GM12875 (cell line): Measurements from ENCODE around the gene TYW1B.
"Not testable (repeated sequence)": the region's sequence is repeated elsewhere in the genome, so short reads cannot be mapped to it uniquely, and the experiment has no call there.

Source experiments
- H3K4me3 ChIP-seq: one replicate; pipeline ENCODE4 v1.5.1; 2011; ENCODE audit warnings: low read depth, low read length, control low read depth
- TF ChIP-seq, protein P1 (sequence below): IDR thresholded peaks from 2 replicates; pipeline ENCODE4 v1.5.1; 2011; ENCODE audit warnings: low read depth, mild to moderate bottlenecking, control low read depth, inconsistent platforms, low read length, moderate library complexity, borderline replicate concordance; ENCODE audit not compliant: insufficient read depth

Gene TYW1B

DNA sequence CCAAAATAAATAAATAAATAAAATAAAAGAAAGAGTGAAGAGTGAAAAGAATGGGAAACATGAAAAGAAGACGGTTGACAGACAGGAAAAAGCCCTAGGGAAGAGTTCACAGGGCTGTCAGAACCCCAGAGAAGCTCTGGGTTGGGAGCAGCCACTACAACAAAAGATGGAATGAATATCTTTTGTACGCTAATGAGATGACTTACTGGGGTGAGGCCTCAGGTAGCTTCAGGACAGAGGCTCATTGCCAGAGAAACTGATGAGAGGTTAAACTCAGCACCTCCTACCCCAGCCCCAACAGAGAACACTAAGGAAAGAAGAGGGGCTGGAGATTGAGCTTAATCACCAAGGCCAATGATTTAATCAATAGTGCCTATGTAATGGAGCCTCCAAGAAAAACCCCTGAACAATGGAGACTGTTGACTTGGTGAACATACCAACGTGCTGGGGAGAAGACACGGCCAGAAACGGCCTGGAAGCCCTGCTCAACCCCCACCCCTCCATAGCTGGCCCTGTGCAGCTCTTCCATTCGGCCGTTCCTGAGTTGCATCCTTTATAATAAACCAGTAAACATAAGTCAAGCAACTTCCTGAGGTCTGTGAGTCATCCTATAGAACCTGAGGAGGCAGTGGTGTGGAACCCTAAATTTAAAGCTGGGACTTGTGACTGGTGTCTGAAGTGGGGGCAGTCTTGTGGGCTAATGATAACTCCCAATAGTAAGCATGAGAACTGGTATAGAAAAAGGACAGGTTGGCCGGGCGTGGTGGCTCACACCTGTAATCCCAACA, 11.4 kb downstream of the TYW1B start:
- H3K4me3 ChIP-seq, result not testable (repeated sequence)

DNA sequence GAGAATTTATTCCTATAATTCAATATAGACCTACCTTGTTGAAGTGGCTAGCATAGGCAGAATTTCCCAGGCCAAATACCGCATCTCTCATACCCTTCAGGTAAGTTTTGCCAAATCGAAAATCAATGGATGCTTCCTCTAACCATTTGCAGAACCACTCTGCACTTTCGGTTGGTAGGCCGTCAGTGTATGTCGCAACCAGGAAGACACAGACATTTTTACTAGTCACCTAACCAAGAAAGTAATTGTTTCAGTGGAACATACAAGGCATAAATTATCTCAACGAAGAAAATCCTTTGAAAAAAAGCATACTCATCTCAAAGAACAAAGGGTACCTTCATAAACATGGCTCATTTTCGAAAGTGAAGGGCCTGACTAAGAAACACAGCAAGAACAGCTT, 17.6 kb downstream of the TYW1B start:
- H3K4me3 ChIP-seq, result not testable (repeated sequence)

DNA sequence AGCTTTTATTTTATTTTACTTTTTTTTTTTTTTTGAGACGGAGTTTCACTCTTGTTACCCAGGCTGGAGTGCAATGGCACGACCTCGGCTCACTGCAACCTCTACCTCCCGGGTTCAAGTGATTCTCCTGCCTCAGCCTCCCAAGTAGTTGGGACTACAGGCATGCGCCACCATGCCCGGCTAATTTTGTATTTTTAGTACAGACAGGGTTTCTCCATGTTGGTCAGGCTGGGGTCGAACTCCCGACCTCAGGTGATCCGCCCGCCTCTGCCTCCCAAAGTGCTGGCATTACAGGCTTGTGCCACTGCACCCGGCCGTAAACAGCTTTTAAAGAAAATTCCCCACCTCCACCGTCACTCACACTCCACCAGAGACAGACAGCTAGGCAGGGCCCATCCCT, 19.5 kb downstream of the TYW1B start:
- not testable (repeated sequence) for H3K4me3 ChIP-seq

DNA sequence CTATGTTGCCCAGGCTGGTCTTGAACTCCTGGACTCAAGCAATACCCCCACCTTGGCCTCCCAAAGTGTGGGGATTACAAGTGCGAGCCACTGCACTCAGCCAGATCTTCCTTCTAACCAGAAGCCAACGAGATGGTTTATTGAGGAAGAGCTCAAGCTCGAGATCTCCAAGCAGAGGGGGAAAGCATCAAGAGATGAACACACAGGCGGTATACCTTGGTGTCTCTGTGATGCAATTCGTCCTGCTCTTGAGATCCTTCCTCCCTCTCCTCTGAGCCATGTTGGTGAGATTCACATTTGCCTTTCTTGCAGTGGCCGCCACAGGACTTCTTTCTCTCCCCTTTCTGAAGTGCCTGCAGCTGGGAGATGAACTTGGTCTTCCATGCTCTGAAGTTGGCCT, 21.1 kb downstream of the TYW1B start:
- not testable (repeated sequence) for H3K4me3 ChIP-seq

DNA sequence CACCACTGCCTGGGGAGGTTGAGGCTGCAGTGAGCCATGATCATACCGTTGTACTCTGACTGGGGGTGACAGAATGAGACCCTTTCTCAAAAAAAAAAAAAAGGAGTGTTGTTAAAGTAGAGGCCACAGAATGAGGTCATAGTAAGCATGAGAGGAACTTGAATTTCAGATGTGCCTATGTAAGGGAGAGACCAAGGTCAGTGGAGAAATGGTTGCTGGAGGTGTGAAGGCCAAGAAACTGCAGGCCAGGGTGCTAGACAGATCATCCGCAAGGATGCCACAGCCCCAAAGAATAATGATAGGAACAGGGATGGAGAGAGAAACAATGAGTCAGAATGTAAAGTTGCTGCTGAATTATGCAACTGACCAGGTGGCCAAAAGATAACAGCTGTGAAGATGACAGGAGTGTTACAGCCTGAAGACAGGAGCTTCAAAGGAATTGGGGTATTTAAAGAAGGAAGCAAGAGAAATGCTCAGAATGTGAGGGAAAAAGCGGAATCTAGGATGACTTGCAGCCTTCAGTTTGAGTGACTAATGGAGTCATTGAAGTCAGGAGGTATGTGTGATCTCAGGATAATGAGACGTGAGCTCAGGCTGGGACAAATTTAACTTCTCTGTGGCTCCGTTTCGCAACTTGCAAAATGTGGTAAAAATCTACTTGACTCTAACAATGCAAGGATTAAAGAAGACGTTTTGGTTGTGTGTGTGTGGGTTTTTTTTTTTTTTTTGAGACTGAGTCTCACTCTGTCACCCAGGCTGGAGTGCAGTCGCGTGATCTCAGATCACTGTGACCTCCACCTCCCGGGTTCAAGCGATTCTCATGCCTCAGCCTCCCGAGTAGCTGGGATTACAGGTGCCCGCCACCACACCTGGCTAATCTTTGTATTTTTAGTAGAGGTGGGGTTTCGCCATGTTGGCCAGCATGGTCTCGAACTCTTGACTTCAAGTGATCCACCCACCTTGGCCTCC, 22.2 kb downstream of the TYW1B start:
- TF ChIP-seq, protein P1, sequence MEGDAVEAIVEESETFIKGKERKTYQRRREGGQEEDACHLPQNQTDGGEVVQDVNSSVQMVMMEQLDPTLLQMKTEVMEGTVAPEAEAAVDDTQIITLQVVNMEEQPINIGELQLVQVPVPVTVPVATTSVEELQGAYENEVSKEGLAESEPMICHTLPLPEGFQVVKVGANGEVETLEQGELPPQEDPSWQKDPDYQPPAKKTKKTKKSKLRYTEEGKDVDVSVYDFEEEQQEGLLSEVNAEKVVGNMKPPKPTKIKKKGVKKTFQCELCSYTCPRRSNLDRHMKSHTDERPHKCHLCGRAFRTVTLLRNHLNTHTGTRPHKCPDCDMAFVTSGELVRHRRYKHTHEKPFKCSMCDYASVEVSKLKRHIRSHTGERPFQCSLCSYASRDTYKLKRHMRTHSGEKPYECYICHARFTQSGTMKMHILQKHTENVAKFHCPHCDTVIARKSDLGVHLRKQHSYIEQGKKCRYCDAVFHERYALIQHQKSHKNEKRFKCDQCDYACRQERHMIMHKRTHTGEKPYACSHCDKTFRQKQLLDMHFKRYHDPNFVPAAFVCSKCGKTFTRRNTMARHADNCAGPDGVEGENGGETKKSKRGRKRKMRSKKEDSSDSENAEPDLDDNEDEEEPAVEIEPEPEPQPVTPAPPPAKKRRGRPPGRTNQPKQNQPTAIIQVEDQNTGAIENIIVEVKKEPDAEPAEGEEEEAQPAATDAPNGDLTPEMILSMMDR, result no peak
- no peak overlapping the region for H3K4me3 ChIP-seq

DNA sequence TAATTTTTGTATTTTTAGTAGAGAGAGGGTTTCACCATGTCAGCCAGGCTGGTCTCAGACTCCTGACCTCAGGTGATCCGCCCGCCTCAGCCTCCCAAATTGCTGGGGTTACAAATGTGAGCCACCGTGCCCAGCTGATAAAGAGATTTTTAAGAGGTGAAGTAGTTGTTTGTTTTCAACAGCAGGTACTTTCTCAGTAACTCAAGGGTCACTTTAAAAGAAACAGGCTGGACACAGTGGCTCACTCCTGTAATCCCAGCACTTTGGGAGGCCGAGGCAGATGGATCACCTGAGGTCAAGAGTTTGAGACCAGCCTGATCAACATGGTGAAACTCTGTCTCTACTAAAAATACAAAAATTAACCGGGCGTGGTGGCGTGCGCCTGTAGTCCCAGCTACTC, 24.2 kb downstream of the TYW1B start:
- H3K4me3 ChIP-seq, result not testable (repeated sequence)

DNA sequence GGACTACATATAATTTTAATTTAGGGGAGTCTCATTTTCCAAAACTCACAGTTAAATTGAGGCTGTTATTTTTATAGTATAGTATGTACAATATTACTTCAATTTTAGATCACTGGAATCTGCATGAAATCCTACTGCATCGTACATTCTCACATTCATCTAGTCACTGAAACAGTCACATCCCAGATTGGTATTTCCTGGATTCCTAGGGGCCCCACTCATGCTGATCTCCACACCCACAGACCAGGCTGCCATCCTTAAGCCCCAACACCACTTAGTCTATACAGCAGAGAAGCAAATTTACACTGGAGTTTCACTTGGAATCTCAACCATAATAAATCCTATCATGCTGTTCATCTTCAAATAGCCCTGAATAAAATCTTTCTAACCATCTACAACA, 26.4 kb downstream of the TYW1B start:
- H3K4me3 ChIP-seq, result not testable (repeated sequence)

DNA sequence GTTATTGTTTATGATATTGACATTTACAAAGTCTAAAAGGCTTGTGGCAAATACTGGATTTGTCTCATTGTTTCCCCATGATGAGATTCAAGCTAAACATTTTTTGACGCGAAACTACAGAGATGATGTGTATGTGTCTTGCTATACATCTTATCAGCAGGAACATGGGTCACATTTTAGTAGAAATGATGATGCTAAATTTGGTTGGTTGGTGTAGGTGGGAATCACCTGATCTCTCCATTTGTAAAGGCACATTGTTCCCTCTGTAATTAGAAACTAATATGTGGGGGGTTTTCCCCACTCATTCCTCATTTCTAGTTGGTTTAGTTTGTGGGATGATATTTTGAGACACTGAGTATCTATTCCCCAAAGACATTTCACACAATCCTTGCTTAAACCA, 32.6 kb downstream of the TYW1B start:
- H3K4me3 ChIP-seq, result not testable (repeated sequence)

DNA sequence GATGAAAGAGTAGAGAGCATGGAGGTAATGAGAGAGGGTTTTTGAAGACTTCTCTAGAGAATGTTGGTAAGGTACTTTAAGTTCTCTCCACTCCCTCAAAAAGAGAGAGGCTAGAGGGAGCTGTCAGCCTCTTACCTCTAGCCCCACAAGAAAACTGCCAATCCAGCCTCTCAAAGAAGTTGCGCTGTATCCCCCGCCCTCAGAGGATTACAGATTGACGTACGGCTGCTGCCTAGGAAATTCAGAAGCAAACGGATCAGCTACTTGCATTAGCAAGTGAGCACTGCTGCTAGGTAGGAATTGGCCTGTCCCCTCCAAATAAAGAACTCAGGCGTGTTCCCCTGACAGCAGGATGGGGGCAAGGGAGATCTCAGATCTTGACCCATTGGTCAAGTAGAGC, 34.2 kb downstream of the TYW1B start:
- no peak overlapping the region for H3K4me3 ChIP-seq
- TF ChIP-seq, protein P1, result no peak

DNA sequence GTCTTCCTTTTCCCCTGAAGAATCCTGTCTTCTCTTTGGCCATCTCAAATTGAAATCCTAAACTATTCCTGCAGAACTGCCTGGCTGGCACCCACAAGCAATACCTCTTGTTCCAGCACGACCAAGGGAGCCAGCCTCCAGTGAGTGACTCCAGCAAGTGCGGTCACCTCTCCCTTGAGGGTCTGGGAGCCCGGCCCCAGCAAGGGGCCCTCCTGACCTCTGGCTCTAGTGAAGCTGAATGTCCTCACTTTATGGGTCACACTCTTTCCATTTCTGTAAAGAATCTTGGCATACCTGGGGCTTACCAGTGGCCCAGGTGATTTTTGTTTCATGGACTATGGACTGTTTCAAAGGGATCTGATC, 37.3 kb downstream of the TYW1B start:
- not testable (repeated sequence) for H3K4me3 ChIP-seq

DNA sequence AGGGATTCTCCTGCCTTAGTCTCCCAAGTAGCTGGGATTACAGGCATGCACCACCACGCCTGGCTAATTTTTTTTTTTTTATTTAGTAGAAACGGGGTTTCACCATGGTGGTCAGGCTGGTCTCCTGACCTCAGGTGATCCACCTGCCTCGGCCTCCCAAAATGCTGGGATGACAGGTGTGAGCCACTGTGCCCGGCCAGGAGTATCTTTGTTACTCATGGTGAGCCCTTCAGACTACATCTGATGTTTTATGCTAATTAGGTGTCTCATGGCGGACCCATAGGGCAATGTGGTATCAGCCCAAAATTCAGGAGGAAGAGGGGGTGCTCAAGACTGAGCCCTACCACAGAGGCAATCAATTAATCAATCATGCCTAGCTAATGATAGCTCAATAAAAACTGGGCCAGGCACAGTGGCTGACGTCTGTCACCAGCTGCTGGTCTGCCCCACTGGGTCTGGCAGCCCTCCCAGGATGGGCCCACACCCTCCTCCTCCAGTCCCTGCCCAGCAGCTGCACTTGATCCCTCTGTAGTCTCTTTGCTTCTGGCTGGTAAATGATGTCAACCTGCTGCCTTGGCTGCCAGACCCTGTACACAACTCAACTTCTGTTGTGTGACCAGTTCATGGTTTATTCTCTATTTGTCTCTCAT, 37.8 kb downstream of the TYW1B start:
- not testable (repeated sequence) for H3K4me3 ChIP-seq

DNA sequence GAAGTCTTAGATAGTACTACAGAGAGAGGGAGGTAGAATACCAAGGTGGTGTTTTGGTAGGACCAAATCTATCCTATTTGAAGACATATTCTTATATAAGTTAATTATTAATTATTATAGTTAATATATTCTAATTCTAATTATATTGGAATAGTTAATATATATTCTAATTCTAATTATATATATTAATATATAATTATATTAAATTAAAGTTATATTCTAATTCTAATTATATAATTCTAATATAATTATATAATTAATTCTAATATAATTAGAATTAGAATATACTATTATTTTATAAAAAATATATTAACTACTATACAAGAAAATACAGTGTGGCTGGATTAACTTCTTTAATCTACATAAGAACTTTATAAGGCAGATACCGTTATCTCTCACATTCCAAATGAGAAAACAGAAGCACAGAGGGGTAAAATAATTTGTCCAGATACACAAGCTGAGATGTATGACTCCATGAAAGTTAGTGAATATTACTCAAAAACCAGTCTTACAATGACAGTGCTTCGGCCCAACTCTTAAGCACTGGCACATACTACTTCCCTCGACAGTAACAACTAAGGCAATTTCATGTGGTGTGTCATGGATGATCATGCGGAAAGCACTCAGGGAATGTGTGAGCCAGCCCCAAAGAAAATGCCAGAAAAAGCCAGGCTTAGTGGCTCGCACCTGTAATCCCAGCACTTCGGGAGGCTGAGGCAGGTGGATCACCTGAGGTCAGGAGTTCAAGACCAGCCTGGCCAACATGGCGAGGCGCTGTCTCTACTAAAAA, 42.6 kb downstream of the TYW1B start:
- TF ChIP-seq, protein P1, result no peak
- H3K4me3 ChIP-seq, result no peak overlapping the region

DNA sequence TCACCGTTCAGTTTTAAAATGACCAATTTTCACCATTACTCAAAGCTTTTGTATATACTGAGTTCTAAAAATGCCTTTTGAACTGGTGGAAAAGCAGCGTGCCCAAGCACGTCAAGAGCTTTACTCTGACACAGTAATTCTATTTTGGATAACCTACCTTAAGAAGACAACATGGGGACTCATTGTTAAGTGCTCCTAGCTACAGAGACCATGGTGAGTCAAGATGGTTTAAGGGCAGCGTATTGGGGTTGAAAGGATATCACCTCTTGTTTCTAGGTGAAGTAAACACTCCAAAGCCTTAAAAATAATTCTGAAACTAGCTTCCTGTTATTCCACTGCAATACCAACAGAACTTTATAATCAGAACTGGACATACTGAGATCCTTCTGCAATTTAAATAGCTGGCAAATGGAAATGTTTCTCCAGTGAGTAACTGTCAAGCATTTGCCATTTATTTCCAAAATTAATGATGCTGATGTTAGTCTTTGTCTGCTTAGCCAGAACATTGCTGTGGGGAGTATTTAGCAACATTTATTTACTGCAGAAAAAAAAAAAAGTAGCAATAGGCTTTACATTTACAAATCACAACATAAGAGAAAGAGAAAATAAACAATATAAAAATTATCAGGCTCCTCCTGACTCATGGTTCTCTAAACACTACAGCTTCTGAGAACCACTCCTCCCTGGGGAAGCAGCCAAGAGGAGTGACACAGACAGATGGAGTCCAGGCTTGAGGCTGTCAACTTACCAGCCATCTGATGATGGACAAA, 44.2 kb downstream of the TYW1B start:
- not testable (repeated sequence) for H3K4me3 ChIP-seq
